Neural cell (in vitro differentiated cells): ENCODE results near the gene SP4.

ENCODE experiments used
- CTCF ChIP-seq: fragments of 450-650 bp; IDR thresholded peaks from 2 replicates; pipeline ENCODE4 v1.5.1; 2014; ENCODE audit warnings: antibody characterized with exemption, mild to moderate bottlenecking, moderate library complexity; ENCODE audit not compliant: poor library complexity, severe bottlenecking
- EP300 ChIP-seq: fragments of 450-650 bp; conservative IDR thresholded peaks from 2 replicates; pipeline ENCODE4 v1.6.1; 2014; ENCODE audit warnings: antibody characterized with exemption, mild to moderate bottlenecking, moderate library complexity; ENCODE audit not compliant: poor library complexity, severe bottlenecking
- EZH2 ChIP-seq: fragments of 200-600, 300-800 bp; shearing (Covaris generic), sonication (generic); IDR thresholded peaks from 2 replicates; pipeline ENCODE4 v1.6.1; 2014; ENCODE audit warnings: antibody characterized with exemption, low read length, borderline replicate concordance, mild to moderate bottlenecking; ENCODE audit not compliant: insufficient read depth, poor library complexity, severe bottlenecking
- MXI1 ChIP-seq: fragments of 450-650 bp; conservative IDR thresholded peaks from 2 replicates; pipeline ENCODE4 v1.6.1; 2014; ENCODE audit warnings: antibody characterized with exemption, mild to moderate bottlenecking; ENCODE audit not compliant: poor library complexity, severe bottlenecking
- POLR2AphosphoS5 ChIP-seq: IDR thresholded peaks from 2 replicates; pipeline ENCODE4 v1.6.1; 2012
- REST ChIP-seq: IDR thresholded peaks from 2 replicates; pipeline ENCODE4 v1.6.1; 2012; ENCODE audit warnings: borderline replicate concordance

- TF ChIP-seq MXI1 (no peak), CTCF (no peak), EZH2 (no peak), POLR2AphosphoS5 (no peak), EP300 (no peak), REST (no peak)
Observed at GRCh38 chr7:21544715-21545114, 116.8 kb downstream of the SP4 start.
